ENCODE data around the gene PRKAR2B. TPM values are rescaled to one million over a fixed set of nuclear protein-coding genes. Genes with fewer than 3 reads are reported as not detected.
A peak's percentile ranks its signal among the peaks of the same experiment; 100 is the strongest.

The PRKAR2B gene
- total RNA-seq (2014; rRNA removed; shearing (Covaris generic)), result 6.2 and 15.4 TPM in 2 replicates

GRCh38 chr7:107044347-107045194, at the start of gene PRKAR2B:
PRKAR2B (plus strand) TSS chr7:107044705; CDS start chr7:107044908, 203 bp downstream.
- H3K27ac ChIP-seq, result no peak within 1 kb of the TSS

GRCh38 chr7:106994833-106995232, 49.7 kb upstream of the PRKAR2B start:
- Histone ChIP-seq H3K36me3 (no peaks in the 10 kb centered on the region), H3K9me3 (replicated peaks) (no peaks in the 10 kb centered on the region), H3K4me1 (replicated peaks) (no peaks in the 10 kb centered on the region), H3K27me3 (replicated peaks) (no peaks in the 10 kb centered on the region; the same call in 1 of the 2 replicates), H3K4me3 (no peak overlapping the region), H3K27ac (no peak overlapping the region)
- no peak for DNase-seq (ENCODE audit: low read depth in 1 of 2, low spot score in 2 of 2)

More at GRCh38 chr7:107044347-107045194, at the start of gene PRKAR2B:
- Histone ChIP-seq H3K27me3 (replicated peaks) (no peaks in the 10 kb centered on the region; the same call in 1 of the 2 replicates), H3K4me1 (replicated peaks) (peaks cover 19% of the 10 kb centered on the region), H3K9me3 (replicated peaks) (no peaks in the 10 kb centered on the region), H3K36me3 (no peaks in the 10 kb centered on the region), H3K4me3 (peak within 1 kb of the TSS; percentile 57)
- DNase-seq (ENCODE audit: low read depth in 1 of 2, low spot score in 2 of 2), result peak; percentile 55 to 76

GRCh38 chr7:106997487-106998271, 46.8 kb upstream of the PRKAR2B start:
- Histone ChIP-seq H3K9me3 (replicated peaks) (no peaks in the 10 kb centered on the region), H3K4me3 (no peak overlapping the region), H3K36me3 (no peaks in the 10 kb centered on the region), H3K4me1 (replicated peaks) (no peaks in the 10 kb centered on the region), H3K27me3 (replicated peaks) (peaks cover 3% of the 10 kb centered on the region), H3K27ac (no peak overlapping the region)
- no peak for DNase-seq (ENCODE audit: low read depth in 1 of 2, low spot score in 2 of 2)

GRCh38 chr7:106999023-106999422, 45.5 kb upstream of the PRKAR2B start:
- H3K36me3 ChIP-seq, result no peaks in the 10 kb centered on the region
- H3K27me3 ChIP-seq (replicated peaks), result peaks cover 3% of the 10 kb centered on the region
- no peaks in the 10 kb centered on the region for H3K9me3 ChIP-seq (replicated peaks)
- H3K27ac ChIP-seq, result no peak overlapping the region
- no peak for DNase-seq (ENCODE audit: low read depth in 1 of 2, low spot score in 2 of 2)
- H3K4me3 ChIP-seq, result no peak overlapping the region
- H3K4me1 ChIP-seq (replicated peaks), result no peaks in the 10 kb centered on the region

- Histone ChIP-seq H3K4me3 (no peak overlapping the region), H3K4me1 (replicated peaks) (no peaks in the 10 kb centered on the region), H3K36me3 (no peaks in the 10 kb centered on the region), H3K27ac (no peak overlapping the region), H3K27me3 (replicated peaks) (peaks cover 3% of the 10 kb centered on the region), H3K9me3 (replicated peaks) (no peaks in the 10 kb centered on the region)
- DNase-seq (ENCODE audit: low read depth in 1 of 2, low spot score in 2 of 2), result no peak
Observed at GRCh38 chr7:107001490-107001889, 43.0 kb upstream of the PRKAR2B start.

GRCh38 chr7:107002126-107002525, 42.4 kb upstream of the PRKAR2B start:
- no peak for DNase-seq (ENCODE audit: low read depth in 1 of 2, low spot score in 2 of 2)
- Histone ChIP-seq H3K4me3 (no peak overlapping the region), H3K36me3 (no peaks in the 10 kb centered on the region), H3K9me3 (replicated peaks) (no peaks in the 10 kb centered on the region), H3K4me1 (replicated peaks) (no peaks in the 10 kb centered on the region), H3K27me3 (replicated peaks) (peaks cover 3% of the 10 kb centered on the region), H3K27ac (no peak overlapping the region)

- H3K36me3 ChIP-seq, result no peaks in the 10 kb centered on the region
- DNase-seq (ENCODE audit: low read depth in 1 of 2, low spot score in 2 of 2), result no peak
- H3K4me3 ChIP-seq, result no peak overlapping the region
- no peaks in the 10 kb centered on the region for H3K4me1 ChIP-seq (replicated peaks)
- H3K9me3 ChIP-seq (replicated peaks), result no peaks in the 10 kb centered on the region
- no peak overlapping the region for H3K27ac ChIP-seq
- peaks cover 3% of the 10 kb centered on the region for H3K27me3 ChIP-seq (replicated peaks)
Observed at GRCh38 chr7:107002529-107002998, 41.9 kb upstream of the PRKAR2B start.

- no peak for DNase-seq (ENCODE audit: low read depth in 1 of 2, low spot score in 2 of 2)
- Histone ChIP-seq H3K27me3 (replicated peaks) (no peaks in the 10 kb centered on the region; the same call in 1 of the 2 replicates), H3K4me1 (replicated peaks) (no peaks in the 10 kb centered on the region), H3K27ac (no peak overlapping the region), H3K4me3 (no peak overlapping the region), H3K36me3 (no peaks in the 10 kb centered on the region), H3K9me3 (replicated peaks) (no peaks in the 10 kb centered on the region)
Observed at GRCh38 chr7:107007007-107007891, 37.3 kb upstream of the PRKAR2B start.

GRCh38 chr7:107007892-107008287, 36.6 kb upstream of the PRKAR2B start:
- no peaks in the 10 kb centered on the region for H3K9me3 ChIP-seq (replicated peaks)
- no peak for DNase-seq (ENCODE audit: low read depth in 1 of 2, low spot score in 2 of 2)
- no peaks in the 10 kb centered on the region; the same call in 1 of the 2 replicates for H3K27me3 ChIP-seq (replicated peaks)
- H3K4me1 ChIP-seq (replicated peaks), result no peaks in the 10 kb centered on the region
- H3K27ac ChIP-seq, result no peak overlapping the region
- H3K36me3 ChIP-seq, result no peaks in the 10 kb centered on the region
- no peak overlapping the region for H3K4me3 ChIP-seq

- no peak overlapping the region for H3K27ac ChIP-seq
- H3K9me3 ChIP-seq (replicated peaks), result no peaks in the 10 kb centered on the region
- no peaks in the 10 kb centered on the region; the same call in 1 of the 2 replicates for H3K27me3 ChIP-seq (replicated peaks)
- H3K4me1 ChIP-seq (replicated peaks), result no peaks in the 10 kb centered on the region
- no peaks in the 10 kb centered on the region for H3K36me3 ChIP-seq
- no peak overlapping the region for H3K4me3 ChIP-seq
- DNase-seq (ENCODE audit: low read depth in 1 of 2, low spot score in 2 of 2), result no peak
Observed at GRCh38 chr7:107009846-107010203, 34.7 kb upstream of the PRKAR2B start.

GRCh38 chr7:107012691-107013090, 31.8 kb upstream of the PRKAR2B start:
- no peak overlapping the region for H3K4me3 ChIP-seq

GRCh38 chr7:107014387-107015023, 30.0 kb upstream of the PRKAR2B start:
- 0 out of 2 replicates have a peak, but pooled peaks cover 3% of the 10 kb centered on the region for H3K9me3 ChIP-seq (replicated peaks)
- H3K27ac ChIP-seq, result no peak overlapping the region
- H3K36me3 ChIP-seq, result no peaks in the 10 kb centered on the region
- no peaks in the 10 kb centered on the region; the same call in 1 of the 2 replicates for H3K27me3 ChIP-seq (replicated peaks)
- no peak overlapping the region for H3K4me3 ChIP-seq
- no peak for DNase-seq (ENCODE audit: low read depth in 1 of 2, low spot score in 2 of 2)
- H3K4me1 ChIP-seq (replicated peaks), result no peaks in the 10 kb centered on the region

More at GRCh38 chr7:107012691-107013090, 31.8 kb upstream of the PRKAR2B start:
- no peak for DNase-seq (ENCODE audit: low read depth in 1 of 2, low spot score in 2 of 2)
- Histone ChIP-seq H3K27me3 (replicated peaks) (no peaks in the 10 kb centered on the region; the same call in 1 of the 2 replicates), H3K9me3 (replicated peaks) (0 out of 2 replicates have a peak, but pooled peaks cover under 1% of the 10 kb centered on the region), H3K36me3 (no peaks in the 10 kb centered on the region), H3K27ac (no peak overlapping the region), H3K4me1 (replicated peaks) (no peaks in the 10 kb centered on the region)
